A549 (cell line): Measurements from ENCODE around the gene INA. TPM values are rescaled to one million over a fixed set of nuclear protein-coding genes. Genes with fewer than 3 reads are reported as not detected.

Source experiments
- ATAC-seq, 2 experiments: fragments of 200-7000 bp in 1 of 2; fragments of >200 bp in 1 of 2; cut with Nextera tagmentation in 1 of 2; cut with Tn5 transposase in 1 of 2; 3 replicates each; pipeline versions ENCODE4 v1.8.0 to v1.9.1; 2018 to 2020; ENCODE audit warnings: mild to moderate bottlenecking in 1 of 2, moderate library complexity in 1 of 2
- CTCF ChIA-PET: fragments of 300-600 bp; sonication (Branson Sonifier 250); formaldehyde crosslinking; extraction: SDS; loops from one replicate; lab custom pipeline; 2021; ENCODE audit warnings: antibody characterized with exemption, inconsistent platforms; lab: Yijun Ruan, JAX
- POLR2A ChIA-PET: fragments of 350-600 bp; formaldehyde crosslinking; extraction: SDS; loops from one replicate; lab custom pipeline; 2021; ENCODE audit warnings: antibody characterized with exemption, inconsistent platforms; lab: Yijun Ruan, JAX
- DNase-seq, 2 experiments: peaks; one replicate each; pipeline versions ENCODE4 v3.0.0 to v3.0.0-alpha.2; 2011 to 2016; ENCODE audit warnings: low read depth in 1 of 2, low spot score in 1 of 2
- FAIRE-seq: peaks from 2 replicates; lab custom pipeline; 2011; peaks lifted over from hg19 to GRCh38; lab: Jason Lieb, UNC
- H3K27ac ChIP-seq, 2 experiments: fragments of >200 bp; sonication (Bioruptor Twin); formaldehyde crosslinking; 3 replicates each; pipeline ENCODE4 v1.5.1; 2016 to 2017
- H3K4me1 ChIP-seq: fragments of >200 bp; sonication (Bioruptor Twin); formaldehyde crosslinking; 3 replicates; pipeline ENCODE4 v1.6.1; 2016
- H3K4me2 ChIP-seq: fragments of >200 bp; sonication (Bioruptor Twin); formaldehyde crosslinking; 3 replicates; pipeline ENCODE4 v1.6.1; 2016
- H3K4me3 ChIP-seq: fragments of >200 bp; sonication (Bioruptor Twin); formaldehyde crosslinking; 3 replicates; pipeline ENCODE4 v1.5.1; 2016
- H3K9me3 ChIP-seq: fragments of >200 bp; sonication (Bioruptor Twin); formaldehyde crosslinking; 3 replicates; pipeline ENCODE4 v1.6.1; 2016
- CEBPB ChIP-seq, 2 experiments: fragments of >200 bp in 1 of 2; sonication (Bioruptor Twin) in 1 of 2; formaldehyde crosslinking in 1 of 2; IDR thresholded peaks; 2 replicates each; pipeline ENCODE4 v1.6.1; 2012 to 2016
- EP300 ChIP-seq, 2 experiments: fragments of >200 bp; sonication (Bioruptor Twin); formaldehyde crosslinking; IDR thresholded peaks; 2 replicates in 1 of 2; 3 replicates in 1 of 2; pipeline ENCODE4 v1.6.1; 2016 to 2017
- ESRRA ChIP-seq: fragments of 150-350 bp; IDR thresholded peaks from 2 replicates; pipeline ENCODE4 v1.6.1; 2014; ENCODE audit warnings: mild to moderate bottlenecking, low read length, borderline replicate concordance
- FOSB ChIP-seq: fragments of 250-450 bp; sonication (Bioruptor Pico); IDR thresholded peaks from 2 replicates; pipeline ENCODE4 v1.5.0; 2020; ENCODE audit warnings: mild to moderate bottlenecking, moderate library complexity
- FOSL2 ChIP-seq, 2 experiments: fragments of 450-650 bp in 1 of 2; fragments of >200 bp in 1 of 2; sonication (Bioruptor Twin) in 1 of 2; formaldehyde crosslinking; IDR thresholded peaks; 2 replicates each; pipeline versions ENCODE4 v1.5.0 to v1.6.1; 2016 to 2020; ENCODE audit warnings: mild to moderate bottlenecking in 1 of 2, moderate library complexity in 1 of 2
- FOXS1 ChIP-seq: fragments of 250-450 bp; sonication (Bioruptor Pico); IDR thresholded peaks from 2 replicates; pipeline ENCODE4 v1.5.0; 2020; ENCODE audit warnings: mild to moderate bottlenecking, moderate library complexity
- GATA3 ChIP-seq: IDR thresholded peaks from 2 replicates; pipeline ENCODE4 v1.6.1; 2012; ENCODE audit warnings: borderline replicate concordance
- HDAC2 ChIP-seq: fragments of 200-600 bp; sonication (generic); IDR thresholded peaks from 2 replicates; pipeline ENCODE4 v1.6.1; 2016
- MAFK ChIP-seq: fragments of 450-650 bp; IDR thresholded peaks from 2 replicates; pipeline ENCODE4 v1.6.1; 2014; ENCODE audit not compliant: partially characterized antibody
- MAX ChIP-seq: IDR thresholded peaks from 2 replicates; pipeline ENCODE4 v1.6.1; 2012
- NR3C1 ChIP-seq: fragments of >200 bp; sonication (Bioruptor Twin); formaldehyde crosslinking; IDR thresholded peaks from 3 replicates; pipeline ENCODE4 v1.6.1; 2017
- PBX3 ChIP-seq: IDR thresholded peaks from 2 replicates; pipeline ENCODE4 v1.6.1; 2012
- RARB ChIP-seq: fragments of 250-450 bp; sonication (Bioruptor Pico); IDR thresholded peaks from 2 replicates; pipeline ENCODE4 v1.8.0; 2021; ENCODE audit warnings: mild to moderate bottlenecking, moderate library complexity
- RCOR1 ChIP-seq: fragments of 150-350 bp; IDR thresholded peaks from 2 replicates; pipeline ENCODE4 v1.6.1; 2014; ENCODE audit warnings: antibody characterized with exemption, low read length, low read depth
- RNF2 ChIP-seq: fragments of 200-600 bp; sonication (generic); IDR thresholded peaks from 2 replicates; pipeline ENCODE4 v1.6.1; 2016; ENCODE audit warnings: low read depth, mild to moderate bottlenecking, antibody characterized with exemption, moderate library complexity, borderline replicate concordance
- TP53 ChIP-seq: fragments of 250-450 bp; sonication (Bioruptor Pico); IDR thresholded peaks from 2 replicates; pipeline ENCODE4 v1.5.0; 2021; ENCODE audit warnings: mild to moderate bottlenecking, moderate library complexity
- WGBS: methylation state at CpG from one replicate; pipeline ENCODE4 v1.1.6; 2017; ENCODE audit errors: missing lambda C conversion rate; 5-methylcytosine and 5-hydroxymethylcytosine counted together
- polyA plus RNA-seq, 4 experiments: library from polyadenylated mRNA; depleted of rRNA in 3 of 4; stranded (reverse); fragments of >200 nt; fragmentation: RNase III in 1 of 4; extraction: RNeasy Plus Mini Kit Qiagen cat#74134 plus additional on column Dnase treatment in 1 of 4; gene quantifications; 2 replicates in 3 of 4; 3 replicates in 1 of 4; pipeline ENCODE4 v1.2.3, GENCODE V29; 2011 to 2017
- TF ChIP-seq, protein P1 (sequence below): fragments of 250-450 bp; sonication (Bioruptor Pico); IDR thresholded peaks from 2 replicates; pipeline ENCODE4 v1.5.0; 2021; ENCODE audit warnings: mild to moderate bottlenecking, moderate library complexity, borderline replicate concordance
- TF ChIP-seq, protein P2 (sequence below): fragments of >200 bp; sonication (Bioruptor Twin); formaldehyde crosslinking; IDR thresholded peaks from 2 replicates; pipeline ENCODE4 v1.6.1; 2016
- TF ChIP-seq, protein P3 (sequence below): IDR thresholded peaks from 2 replicates; pipeline ENCODE4 v1.6.1; 2012; ENCODE audit warnings: low read depth, borderline replicate concordance
- TF ChIP-seq, protein P4 (sequence below): fragments of 200-600 bp; sonication (generic); IDR thresholded peaks from 2 replicates; pipeline ENCODE4 v1.6.1; 2016; ENCODE audit warnings: antibody characterized with exemption, mild to moderate bottlenecking, moderate library complexity

The INA gene
- polyA plus RNA-seq, 2 of the 4 experiments (the other 2 are of a cell fraction), result 20.9 to 30.2 TPM

DNA sequence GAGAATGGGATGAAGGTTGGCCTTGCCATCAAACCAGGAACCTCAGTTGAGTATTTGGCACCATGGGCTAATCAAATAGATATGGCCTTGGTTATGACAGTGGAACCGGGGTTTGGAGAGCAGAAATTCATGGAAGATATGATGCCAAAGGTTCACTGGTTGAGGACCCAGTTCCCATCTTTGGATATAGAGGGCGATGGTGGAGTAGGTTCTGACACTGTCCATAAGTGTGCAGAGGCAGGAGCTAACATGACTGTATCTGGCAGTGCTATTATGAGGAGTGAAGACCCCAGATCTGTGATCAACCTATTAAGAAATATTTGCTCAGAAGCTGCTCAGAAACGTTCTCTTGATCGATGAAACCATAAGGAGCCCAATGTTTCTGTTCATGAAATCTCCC, 30.6 kb upstream of the INA start (continued):
- no peak for TF ChIP-seq EP300 (IDR thresholded peaks at IDR 0.05)
- TF ChIP-seq, all 56 proteins: peak for 2

- H3K4me2 ChIP-seq, result peak overlapping the region; percentile 64
- H3K4me1 ChIP-seq, result peaks cover 20% of the 10 kb centered on the region
- TF ChIP-seq ESRRA, result no peak
- TF ChIP-seq CEBPB (IDR thresholded peaks at IDR 0.05), result no peak
- no peak for TF ChIP-seq TP53 (CRISPR knock-in tag)
- no peak for FAIRE-seq
- ChIA-PET CTCF (interaction anchor here (3.7 kb wide), 1 partner anchor 10 kb away, joined by 19 read pairs; no protein-coding TSS in a partner anchor), POLR2A (interaction anchor here (0.7 kb wide), 1 partner anchor 42 kb away, joined by 6 read pairs; no protein-coding TSS in a partner anchor)
- ATAC-seq, result no peak
- 0 out of 3 replicates have a peak, but pooled peaks cover 6% of the 10 kb centered on the region for H3K9me3 ChIP-seq
- no peak overlapping the region for H3K4me3 ChIP-seq
- no peak for DNase-seq
- peak overlapping the region; percentile 68 to 83; a peak in 5 of 6 replicates for H3K27ac ChIP-seq
- 85% methylated on average over 3 of the region's 3 CpGs for WGBS
These were observed 22.8 kb upstream of the INA start for GRCh38 chr10:103254113-103254512.

GRCh38 chr10:103254538-103255325, 22.2 kb upstream of the INA start:
- FAIRE-seq, result peak; percentile 46
- CTCF ChIA-PET, result interaction anchor here (0.7 to 3.7 kb wide), 5 partner anchors 10 to 399 kb away, joined by 3 to 19 read pairs (median 4); no protein-coding TSS in a partner anchor
- ATAC-seq, result peak; percentile 88 to 98
- Histone ChIP-seq H3K27ac (peak overlapping the region; percentile 68 to 83), H3K4me2 (peak overlapping the region; percentile 64), H3K9me3 (peaks cover 10% of the 10 kb centered on the region; the same call in 2 of the 3 replicates)
- DNase-seq, result peak; percentile 43 to 78
- WGBS, result 3% methylated on average over 4 of the region's 4 CpGs
- TF ChIP-seq, protein P1, sequence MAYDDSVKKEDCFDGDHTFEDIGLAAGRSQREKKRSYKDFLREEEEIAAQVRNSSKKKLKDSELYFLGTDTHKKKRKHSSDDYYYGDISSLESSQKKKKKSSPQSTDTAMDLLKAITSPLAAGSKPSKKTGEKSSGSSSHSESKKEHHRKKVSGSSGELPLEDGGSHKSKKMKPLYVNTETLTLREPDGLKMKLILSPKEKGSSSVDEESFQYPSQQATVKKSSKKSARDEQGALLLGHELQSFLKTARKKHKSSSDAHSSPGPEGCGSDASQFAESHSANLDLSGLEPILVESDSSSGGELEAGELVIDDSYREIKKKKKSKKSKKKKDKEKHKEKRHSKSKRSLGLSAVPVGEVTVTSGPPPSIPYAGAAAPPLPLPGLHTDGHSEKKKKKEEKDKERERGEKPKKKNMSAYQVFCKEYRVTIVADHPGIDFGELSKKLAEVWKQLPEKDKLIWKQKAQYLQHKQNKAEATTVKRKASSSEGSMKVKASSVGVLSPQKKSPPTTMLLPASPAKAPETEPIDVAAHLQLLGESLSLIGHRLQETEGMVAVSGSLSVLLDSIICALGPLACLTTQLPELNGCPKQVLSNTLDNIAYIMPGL (CRISPR knock-in tag), result no peak
- TF ChIP-seq, protein P2, sequence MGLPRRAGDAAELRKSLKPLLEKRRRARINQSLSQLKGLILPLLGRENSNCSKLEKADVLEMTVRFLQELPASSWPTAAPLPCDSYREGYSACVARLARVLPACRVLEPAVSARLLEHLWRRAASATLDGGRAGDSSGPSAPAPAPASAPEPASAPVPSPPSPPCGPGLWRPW, result no peak
- TF ChIP-seq MAX (peak; percentile 30; the same call in 1 of the 2 replicates), RNF2 (no peak), FOSB (CRISPR knock-in tag) (no peak), FOSL2 (IDR thresholded peaks at IDR 0.05) (peak; percentile 63), FOSL2 (CRISPR knock-in tag; IDR thresholded peaks at IDR 0.05) (peak; percentile 95), RCOR1 (no peak), RARB (no peak), GATA3 (no peak)
- TF ChIP-seq, protein P3, sequence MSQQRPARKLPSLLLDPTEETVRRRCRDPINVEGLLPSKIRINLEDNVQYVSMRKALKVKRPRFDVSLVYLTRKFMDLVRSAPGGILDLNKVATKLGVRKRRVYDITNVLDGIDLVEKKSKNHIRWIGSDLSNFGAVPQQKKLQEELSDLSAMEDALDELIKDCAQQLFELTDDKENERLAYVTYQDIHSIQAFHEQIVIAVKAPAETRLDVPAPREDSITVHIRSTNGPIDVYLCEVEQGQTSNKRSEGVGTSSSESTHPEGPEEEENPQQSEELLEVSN, result no peak
- TF ChIP-seq, all 56 proteins: peak for 2
- H3K4me1 ChIP-seq, result peaks cover 20% of the 10 kb centered on the region
- no peak overlapping the region for H3K4me3 ChIP-seq
- POLR2A ChIA-PET, result interaction anchor here (0.6 to 1.2 kb wide), 4 partner anchors 22 to 335 kb away, joined by 3 to 6 read pairs (median 6); partner anchors contain the start of gene INA

GRCh38 chr10:103256613-103257012, 20.3 kb upstream of the INA start:
- ATAC-seq, result no peak
- WGBS, result 96% methylated on average over 1 of the region's 1 CpG
- CTCF ChIA-PET, result interaction anchor here (0.6 to 3.7 kb wide), 4 partner anchors 12 to 339 kb away, joined by 3 to 19 read pairs (median 3); partner anchors contain the start of gene CNNM2
- no peak for FAIRE-seq
- no peak overlapping the region for H3K27ac ChIP-seq
- H3K4me2 ChIP-seq, result no peak overlapping the region
- no peak for DNase-seq
- H3K4me1 ChIP-seq, result peaks cover 20% of the 10 kb centered on the region
- H3K9me3 ChIP-seq, result peaks cover 17% of the 10 kb centered on the region; the same call in 2 of the 3 replicates
- no peak overlapping the region for H3K4me3 ChIP-seq
- POLR2A ChIA-PET, result no interaction called here
- no peak for TF ChIP-seq FOXS1 (CRISPR knock-in tag)
- no peak for TF ChIP-seq MAFK
- TF ChIP-seq PBX3, result no peak
- TF ChIP-seq, protein P4, sequence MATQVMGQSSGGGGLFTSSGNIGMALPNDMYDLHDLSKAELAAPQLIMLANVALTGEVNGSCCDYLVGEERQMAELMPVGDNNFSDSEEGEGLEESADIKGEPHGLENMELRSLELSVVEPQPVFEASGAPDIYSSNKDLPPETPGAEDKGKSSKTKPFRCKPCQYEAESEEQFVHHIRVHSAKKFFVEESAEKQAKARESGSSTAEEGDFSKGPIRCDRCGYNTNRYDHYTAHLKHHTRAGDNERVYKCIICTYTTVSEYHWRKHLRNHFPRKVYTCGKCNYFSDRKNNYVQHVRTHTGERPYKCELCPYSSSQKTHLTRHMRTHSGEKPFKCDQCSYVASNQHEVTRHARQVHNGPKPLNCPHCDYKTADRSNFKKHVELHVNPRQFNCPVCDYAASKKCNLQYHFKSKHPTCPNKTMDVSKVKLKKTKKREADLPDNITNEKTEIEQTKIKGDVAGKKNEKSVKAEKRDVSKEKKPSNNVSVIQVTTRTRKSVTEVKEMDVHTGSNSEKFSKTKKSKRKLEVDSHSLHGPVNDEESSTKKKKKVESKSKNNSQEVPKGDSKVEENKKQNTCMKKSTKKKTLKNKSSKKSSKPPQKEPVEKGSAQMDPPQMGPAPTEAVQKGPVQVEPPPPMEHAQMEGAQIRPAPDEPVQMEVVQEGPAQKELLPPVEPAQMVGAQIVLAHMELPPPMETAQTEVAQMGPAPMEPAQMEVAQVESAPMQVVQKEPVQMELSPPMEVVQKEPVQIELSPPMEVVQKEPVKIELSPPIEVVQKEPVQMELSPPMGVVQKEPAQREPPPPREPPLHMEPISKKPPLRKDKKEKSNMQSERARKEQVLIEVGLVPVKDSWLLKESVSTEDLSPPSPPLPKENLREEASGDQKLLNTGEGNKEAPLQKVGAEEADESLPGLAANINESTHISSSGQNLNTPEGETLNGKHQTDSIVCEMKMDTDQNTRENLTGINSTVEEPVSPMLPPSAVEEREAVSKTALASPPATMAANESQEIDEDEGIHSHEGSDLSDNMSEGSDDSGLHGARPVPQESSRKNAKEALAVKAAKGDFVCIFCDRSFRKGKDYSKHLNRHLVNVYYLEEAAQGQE, result no peak
- no peak for TF ChIP-seq RARB
- no peak for TF ChIP-seq HDAC2
- no peak for TF ChIP-seq NR3C1
- TF ChIP-seq TP53 (CRISPR knock-in tag), result no peak
